Effector memory CD8-positive, alpha-beta T cell (primary cell): Measurements from ENCODE around the gene SEMA3A.
"Not testable (repeated sequence)": the region's sequence is repeated elsewhere in the genome, so short reads cannot be mapped to it uniquely, and the experiment has no call there.

Experiments used
- ATAC-seq: fragments of 150-1000 bp; cut with Tn5 transposase; replicated peaks from 2 replicates; pipeline ENCODE4 v1.10.0; 2021; ENCODE audit warnings: mild to moderate bottlenecking, moderate library complexity
- DNase-seq, 3 experiments: peaks; one replicate each; pipeline ENCODE4 v3.0.0; 2021
- H3K27ac Mint-ChIP-seq, 2 donors: one replicate each; pipeline ENCODE4 v1.8.0; 2022; ENCODE audit warnings: mild to moderate bottlenecking in 2 of 2, mixed read lengths in 2 of 2, moderate library complexity in 2 of 2
- H3K27me3 Mint-ChIP-seq, 2 donors: one replicate each; pipeline ENCODE4 v1.8.0; 2022; ENCODE audit warnings: mixed read lengths in 2 of 2
- H3K36me3 Mint-ChIP-seq: one replicate; pipeline ENCODE4 v1.8.0; 2022; ENCODE audit warnings: mild to moderate bottlenecking, moderate library complexity, mixed read lengths; ENCODE audit not compliant: insufficient read depth
- H3K4me1 Mint-ChIP-seq, 2 donors: one replicate each; pipeline ENCODE4 v1.8.0; 2022; ENCODE audit warnings: low read depth in 2 of 2, mixed read lengths in 2 of 2
- H3K4me3 Mint-ChIP-seq, 2 donors: one replicate each; pipeline ENCODE4 v1.8.0; 2022; ENCODE audit warnings: mild to moderate bottlenecking in 2 of 2, mixed read lengths in 2 of 2, moderate library complexity in 2 of 2
- H3K9me3 Mint-ChIP-seq, 2 donors: one replicate each; pipeline ENCODE4 v1.8.0; 2022; ENCODE audit warnings: mixed read lengths in 2 of 2

The SEMA3A gene

GRCh38 chr7:84214757-84215156 lies 20.2 kb upstream of the SEMA3A start:
- H3K4me3 Mint-ChIP-seq, H3K4me1 Mint-ChIP-seq, H3K9me3 Mint-ChIP-seq, ATAC-seq, H3K27ac Mint-ChIP-seq, H3K36me3 Mint-ChIP-seq, H3K27me3 Mint-ChIP-seq, DNase-seq: not testable (repeated sequence)

GRCh38 chr7:84210301-84210700 lies 15.7 kb upstream of the SEMA3A start:
- H3K4me3 Mint-ChIP-seq: no peak overlapping the region
- H3K27ac Mint-ChIP-seq: no peak overlapping the region
- no peaks in the 10 kb centered on the region for H3K4me1 Mint-ChIP-seq
- peaks cover under 1% of the 10 kb centered on the region for H3K36me3 Mint-ChIP-seq
- DNase-seq (no peak), ATAC-seq (no peak)
- H3K9me3 Mint-ChIP-seq: peaks cover 0 to 5% of the 10 kb centered on the region in 2 donors
- H3K27me3 Mint-ChIP-seq: no peaks in the 10 kb centered on the region

- no peak for ATAC-seq
- H3K4me1 Mint-ChIP-seq: no peaks in the 10 kb centered on the region
- H3K9me3 Mint-ChIP-seq: peaks cover 0 to 7% of the 10 kb centered on the region in 2 donors
- H3K36me3 Mint-ChIP-seq: no peaks in the 10 kb centered on the region
- no peak for DNase-seq
- no peak overlapping the region for H3K27ac Mint-ChIP-seq
- no peak overlapping the region for H3K4me3 Mint-ChIP-seq
- no peaks in the 10 kb centered on the region for H3K27me3 Mint-ChIP-seq
These were observed 14.4 kb upstream of the SEMA3A start for GRCh38 chr7:84209006-84209405.

- H3K4me3 Mint-ChIP-seq: no peak overlapping the region
- H3K9me3 Mint-ChIP-seq: peaks cover 0 to 7% of the 10 kb centered on the region in 2 donors
- H3K27me3 Mint-ChIP-seq: no peaks in the 10 kb centered on the region
- DNase-seq: no peak
- ATAC-seq: no peak
- H3K4me1 Mint-ChIP-seq: no peaks in the 10 kb centered on the region
- H3K36me3 Mint-ChIP-seq: no peaks in the 10 kb centered on the region
- no peak overlapping the region for H3K27ac Mint-ChIP-seq
These were observed 13.0 kb upstream of the SEMA3A start for GRCh38 chr7:84207615-84208014.

- ATAC-seq: no peak
- Mint-ChIP-seq H3K36me3 (no peaks in the 10 kb centered on the region), H3K4me1 (no peaks in the 10 kb centered on the region), H3K9me3 (peaks cover 0 to 7% of the 10 kb centered on the region in 2 donors), H3K4me3 (no peak overlapping the region), H3K27me3 (no peaks in the 10 kb centered on the region), H3K27ac (no peak overlapping the region)
- DNase-seq: no peak
These were observed 12.4 kb upstream of the SEMA3A start for GRCh38 chr7:84207025-84207424.

GRCh38 chr7:84204655-84205054 lies 10.1 kb upstream of the SEMA3A start:
- Mint-ChIP-seq H3K9me3 (peaks cover 0 to 4% of the 10 kb centered on the region in 2 donors), H3K4me1 (no peaks in the 10 kb centered on the region), H3K27ac (no peak overlapping the region), H3K27me3 (no peaks in the 10 kb centered on the region), H3K36me3 (no peaks in the 10 kb centered on the region), H3K4me3 (no peak overlapping the region)
- DNase-seq (no peak), ATAC-seq (no peak)

GRCh38 chr7:84202855-84203254 lies 8.3 kb upstream of the SEMA3A start:
- no peak overlapping the region for H3K27ac Mint-ChIP-seq
- ATAC-seq: no peak

GRCh38 chr7:84200859-84201258 lies 6.3 kb upstream of the SEMA3A start:
- Mint-ChIP-seq H3K27ac (no peak overlapping the region), H3K36me3 (no peaks in the 10 kb centered on the region), H3K27me3 (no peaks in the 10 kb centered on the region), H3K9me3 (peaks cover 0 to 3% of the 10 kb centered on the region in 2 donors), H3K4me3 (no peak overlapping the region), H3K4me1 (no peaks in the 10 kb centered on the region)
- ATAC-seq (no peak), DNase-seq (no peak)

More at GRCh38 chr7:84202855-84203254, 8.3 kb upstream of the SEMA3A start:
- H3K9me3 Mint-ChIP-seq: peaks cover 0 to 4% of the 10 kb centered on the region in 2 donors
- no peaks in the 10 kb centered on the region for H3K4me1 Mint-ChIP-seq
- H3K27me3 Mint-ChIP-seq: no peaks in the 10 kb centered on the region
- H3K36me3 Mint-ChIP-seq: no peaks in the 10 kb centered on the region
- no peak for DNase-seq
- H3K4me3 Mint-ChIP-seq: no peak overlapping the region

- H3K27me3 Mint-ChIP-seq: no peaks in the 10 kb centered on the region
- no peak overlapping the region for H3K4me3 Mint-ChIP-seq
- ATAC-seq: no peak
- H3K27ac Mint-ChIP-seq: no peak overlapping the region
- H3K36me3 Mint-ChIP-seq: no peaks in the 10 kb centered on the region
- peaks cover 0 to 6% of the 10 kb centered on the region in 2 donors for H3K9me3 Mint-ChIP-seq
- no peak for DNase-seq
- no peaks in the 10 kb centered on the region for H3K4me1 Mint-ChIP-seq
These were observed 4.6 kb upstream of the SEMA3A start for GRCh38 chr7:84199216-84199615.

GRCh38 chr7:84196084-84196503 lies 1.5 kb upstream of the SEMA3A start:
- DNase-seq: no peak
- Mint-ChIP-seq H3K27ac (no peak overlapping the region), H3K4me3 (no peak overlapping the region), H3K27me3 (no peaks in the 10 kb centered on the region), H3K4me1 (no peaks in the 10 kb centered on the region), H3K36me3 (no peaks in the 10 kb centered on the region), H3K9me3 (peaks cover 0 to 9% of the 10 kb centered on the region in 2 donors)
- no peak for ATAC-seq

- Mint-ChIP-seq H3K27ac (no peak overlapping the region), H3K27me3 (no peaks in the 10 kb centered on the region), H3K36me3 (no peaks in the 10 kb centered on the region), H3K4me1 (no peaks in the 10 kb centered on the region), H3K9me3 (peaks cover 0 to 9% of the 10 kb centered on the region in 2 donors), H3K4me3 (no peak overlapping the region)
- ATAC-seq (no peak), DNase-seq (no peak)
These were observed 889 bp upstream of the SEMA3A start for GRCh38 chr7:84195295-84196060.

- DNase-seq (no peak), ATAC-seq (no peak)
- Mint-ChIP-seq H3K9me3 (peaks cover 0 to 9% of the 10 kb centered on the region in 2 donors), H3K27me3 (no peaks in the 10 kb centered on the region), H3K4me1 (no peaks in the 10 kb centered on the region), H3K4me3 (no peak overlapping the region), H3K27ac (no peak overlapping the region), H3K36me3 (no peaks in the 10 kb centered on the region)
These were observed 842 bp downstream of the SEMA3A start for GRCh38 chr7:84193747-84194146.

GRCh38 chr7:84191842-84192241 lies 2.7 kb downstream of the SEMA3A start:
- Mint-ChIP-seq H3K9me3 (peaks cover 0 to 9% of the 10 kb centered on the region in 2 donors), H3K4me1 (no peaks in the 10 kb centered on the region), H3K27ac (no peak overlapping the region), H3K4me3 (no peak overlapping the region), H3K36me3 (no peaks in the 10 kb centered on the region), H3K27me3 (no peaks in the 10 kb centered on the region)
- DNase-seq (no peak), ATAC-seq (no peak)

GRCh38 chr7:84191261-84191660 lies 3.3 kb downstream of the SEMA3A start:
- Mint-ChIP-seq H3K4me3 (no peak overlapping the region), H3K4me1 (no peaks in the 10 kb centered on the region), H3K27me3 (no peaks in the 10 kb centered on the region), H3K9me3 (peaks cover 0 to 9% of the 10 kb centered on the region in 2 donors), H3K27ac (no peak overlapping the region), H3K36me3 (no peaks in the 10 kb centered on the region)
- no peak for ATAC-seq
- DNase-seq: no peak
